ENCODE measurements around the gene ACKR3. TPM values are rescaled to one million over a fixed set of nuclear protein-coding genes. Genes with fewer than 3 reads are reported as not detected.

ACKR3 gene
- polyA plus RNA-seq, 4 donors: 54.6 to 118 (median 65.8) TPM

DNA sequence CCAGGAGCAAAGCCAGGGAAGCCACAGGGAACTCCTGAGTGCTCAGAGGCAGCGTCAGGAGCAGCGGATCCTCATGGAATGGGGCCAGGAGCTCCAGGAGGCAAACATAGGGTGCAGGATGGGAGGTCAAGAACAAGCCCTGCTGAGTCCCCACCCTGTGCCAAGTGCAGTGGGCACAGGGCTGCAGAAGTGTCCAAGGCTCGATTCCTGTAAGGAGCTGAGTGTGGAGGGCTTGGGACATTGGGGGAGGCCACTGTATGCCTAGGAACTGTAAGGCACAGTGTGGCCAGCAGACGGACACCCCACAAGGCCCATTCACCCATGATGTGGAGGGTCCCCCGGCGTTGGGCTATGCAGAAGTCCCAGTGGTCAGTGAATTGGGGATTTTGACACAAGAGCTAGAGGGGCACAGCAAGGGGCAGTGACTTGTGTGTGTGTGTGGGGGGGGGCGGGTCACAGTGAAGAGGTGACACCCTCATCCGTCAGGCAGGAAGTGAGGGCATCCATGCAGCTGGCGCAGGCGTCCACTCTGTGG lies 55.6 kb downstream of the ACKR3 start:
- no peak for DNase-seq (ENCODE audit: low read depth in 4 of 4, low spot score in 3 of 4)

DNA sequence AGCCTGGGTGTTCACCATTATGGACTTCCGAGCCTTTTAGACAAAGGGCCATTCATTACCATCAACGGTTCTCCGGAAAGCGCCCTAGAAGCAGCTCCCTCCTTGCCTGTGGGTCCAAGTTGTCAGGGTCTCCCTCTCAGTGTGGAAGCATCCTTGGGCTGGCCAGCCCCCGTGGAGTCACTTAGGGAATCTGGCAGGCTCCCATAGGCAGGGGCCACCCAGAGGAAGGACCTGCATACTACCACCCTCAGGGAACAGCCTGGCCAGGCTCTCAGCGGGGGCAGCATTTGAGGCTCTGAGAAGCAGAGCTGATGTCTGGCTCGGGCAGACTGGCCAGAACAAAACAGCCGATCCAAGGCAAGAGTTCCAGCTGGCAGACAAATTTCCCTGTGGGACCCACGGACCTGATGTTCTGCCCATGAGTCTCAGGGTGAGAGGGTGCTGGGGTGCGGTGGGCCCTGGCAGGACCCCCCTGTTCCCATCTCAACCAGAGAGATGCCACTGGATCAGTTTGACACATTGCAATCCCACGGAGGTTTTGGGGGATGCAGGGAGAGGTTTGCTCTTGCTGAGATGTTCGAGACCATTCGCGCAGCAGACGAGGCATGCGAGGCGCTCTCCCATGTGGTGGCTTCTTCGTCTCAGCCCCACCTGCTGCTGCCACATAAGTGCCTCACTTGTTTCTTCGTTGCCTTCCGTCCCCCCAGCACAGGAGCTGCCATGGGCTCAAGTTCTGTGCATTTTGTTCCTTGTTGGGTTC lies 56.9 kb downstream of the ACKR3 start:
- DNase-seq (ENCODE audit: low read depth in 4 of 4, low spot score in 3 of 4): no peak

DNA sequence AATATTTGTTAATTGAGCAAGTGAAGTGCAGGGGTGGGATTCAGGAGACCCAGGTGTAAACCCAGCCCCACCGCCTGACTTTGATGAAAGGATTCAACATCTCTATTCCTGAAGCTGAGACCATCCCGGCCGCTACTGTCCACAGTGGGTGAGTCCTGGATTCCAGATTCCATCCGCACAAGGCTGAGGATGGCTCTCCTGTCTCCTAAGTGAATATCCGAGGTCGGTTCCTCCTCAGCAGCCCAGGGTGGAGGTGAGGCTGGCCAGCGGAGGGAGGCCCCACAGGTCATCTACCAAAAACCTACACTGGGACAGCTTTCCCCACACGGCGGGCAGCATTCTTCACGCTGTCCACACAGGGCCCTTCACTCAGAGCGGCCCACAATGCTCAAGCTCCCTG lies 57.6 kb downstream of the ACKR3 start:
- DNase-seq (ENCODE audit: low read depth in 4 of 4, low spot score in 3 of 4): no peak

DNA sequence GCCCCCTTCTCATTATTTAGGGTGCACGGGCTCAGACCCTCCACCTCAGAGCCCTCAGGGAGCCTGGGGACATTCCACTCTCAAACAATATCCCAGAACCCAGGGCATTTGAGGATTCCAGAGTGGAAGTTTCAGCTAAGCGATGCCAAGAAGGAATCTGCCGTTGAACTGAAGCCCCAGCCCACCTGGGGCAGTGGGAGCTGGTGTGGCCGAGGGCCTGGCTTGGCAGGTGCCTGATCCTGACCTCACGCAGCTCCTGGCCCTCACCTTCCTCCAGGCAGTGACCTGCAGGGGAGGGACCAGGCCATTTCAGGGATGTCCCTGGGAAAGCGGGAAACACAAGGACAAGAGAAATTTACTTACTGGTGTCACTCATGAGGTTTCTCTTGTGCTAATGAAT lies 58.2 kb downstream of the ACKR3 start:
- DNase-seq (ENCODE audit: low read depth in 4 of 4, low spot score in 3 of 4): no peak

DNA sequence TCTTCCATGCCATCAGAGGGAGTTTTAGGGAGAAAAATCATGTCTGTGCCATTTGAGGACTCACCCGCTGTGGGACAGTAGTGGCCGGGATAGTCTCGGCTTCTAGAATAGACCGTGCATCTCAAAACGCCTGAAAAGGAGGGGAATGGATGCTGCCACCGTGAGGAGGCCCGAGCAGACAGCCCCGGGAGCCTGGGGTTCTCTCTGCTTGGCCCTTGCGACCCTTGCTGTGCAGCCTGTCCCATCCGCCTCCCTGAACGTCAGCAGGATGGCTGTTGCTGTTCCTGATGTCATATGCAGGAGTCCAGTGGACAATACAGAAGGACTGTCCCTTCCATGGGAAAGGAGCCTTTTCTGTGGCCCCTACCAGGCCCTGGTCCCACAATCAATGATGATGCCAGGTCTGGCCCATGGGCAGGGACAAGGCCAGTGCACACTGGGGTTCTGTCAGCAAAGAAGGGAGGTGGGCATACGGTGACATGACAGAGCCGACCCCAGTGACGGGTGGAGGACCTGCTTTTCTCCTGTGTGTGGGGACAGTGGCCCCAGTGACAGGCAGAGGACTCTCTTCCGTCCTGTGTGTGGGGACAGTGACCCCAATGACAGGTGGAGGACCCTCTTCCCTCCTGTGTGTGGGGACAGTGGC lies 58.8 kb downstream of the ACKR3 start:
- no peak for DNase-seq (ENCODE audit: low read depth in 4 of 4, low spot score in 3 of 4)

DNA sequence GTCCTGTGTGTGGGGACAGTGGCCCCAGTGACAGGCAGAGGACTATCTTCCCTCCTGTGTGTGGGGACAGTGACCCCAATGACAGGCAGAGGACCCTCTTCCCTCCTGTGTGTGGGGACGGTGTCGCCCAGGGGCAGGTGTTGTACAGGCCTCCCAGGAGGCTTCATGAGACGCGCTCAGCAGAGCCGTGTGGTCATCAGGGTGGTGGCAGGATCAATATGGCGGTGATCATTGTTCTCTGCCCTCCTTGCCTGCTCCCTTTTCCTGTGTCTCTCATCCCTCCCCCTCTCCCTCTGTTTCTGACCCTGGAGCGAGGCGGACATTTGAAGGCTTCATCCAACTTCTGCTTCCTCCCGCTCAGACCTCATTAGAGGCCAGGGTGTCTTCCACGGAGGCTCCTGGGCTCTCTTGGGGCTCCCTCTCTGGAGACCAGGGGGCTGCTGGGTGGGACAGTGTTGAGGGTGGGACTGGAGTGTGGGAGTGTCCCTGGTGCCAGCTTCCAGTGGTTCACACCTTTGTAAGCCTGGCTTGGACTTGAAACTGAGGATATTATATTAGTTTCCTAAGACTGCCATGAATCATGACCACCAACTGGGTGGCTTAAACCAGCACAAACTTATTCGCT lies 59.5 kb downstream of the ACKR3 start:
- no peak for DNase-seq (ENCODE audit: low read depth in 4 of 4, low spot score in 3 of 4)

DNA sequence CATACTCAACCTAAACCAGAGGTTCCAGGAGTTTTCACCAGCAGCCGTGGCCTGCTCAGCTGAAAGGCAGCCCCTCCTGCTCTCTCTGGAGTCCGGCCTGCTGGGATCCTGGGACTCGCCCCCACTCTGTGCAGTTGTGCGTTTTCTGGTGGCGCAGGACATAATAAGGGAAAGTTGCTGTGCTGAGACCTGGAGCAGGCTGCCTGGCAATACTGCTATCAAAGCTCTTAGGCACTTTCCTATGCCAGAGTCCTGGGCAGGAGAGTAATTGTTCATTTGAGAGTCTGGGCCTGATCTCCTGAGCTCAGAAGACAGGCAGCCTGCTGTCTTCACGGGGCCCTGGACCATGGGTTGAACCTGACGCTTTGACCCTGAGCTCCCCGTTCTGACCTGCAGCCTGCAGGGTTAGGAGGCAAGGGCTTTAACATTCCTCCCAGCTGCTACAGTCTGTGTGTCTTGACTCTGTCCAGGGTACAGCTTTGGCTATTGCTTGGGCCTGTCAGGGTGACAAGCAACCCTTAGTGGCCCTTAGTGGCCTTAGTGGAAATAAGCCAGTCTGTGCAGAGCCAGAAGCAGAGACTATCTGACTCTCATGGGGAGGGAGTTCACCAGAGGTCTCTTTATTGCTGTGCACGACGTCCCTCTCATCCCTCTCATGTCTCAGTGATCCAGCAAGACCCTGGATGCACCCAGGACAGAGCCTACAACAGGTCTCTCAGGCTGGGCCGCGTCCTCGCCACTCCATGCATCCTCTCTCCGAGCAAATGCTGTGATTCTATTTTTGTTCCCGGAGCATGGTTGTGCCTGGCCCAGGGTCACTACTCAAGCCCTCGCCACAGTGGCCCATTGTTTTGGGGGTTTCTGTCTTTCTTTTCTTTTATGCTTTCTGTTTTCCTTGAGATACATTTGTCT lies 60.6 kb downstream of the ACKR3 start:
- DNase-seq (ENCODE audit: low read depth in 4 of 4, low spot score in 3 of 4): no peak

DNA sequence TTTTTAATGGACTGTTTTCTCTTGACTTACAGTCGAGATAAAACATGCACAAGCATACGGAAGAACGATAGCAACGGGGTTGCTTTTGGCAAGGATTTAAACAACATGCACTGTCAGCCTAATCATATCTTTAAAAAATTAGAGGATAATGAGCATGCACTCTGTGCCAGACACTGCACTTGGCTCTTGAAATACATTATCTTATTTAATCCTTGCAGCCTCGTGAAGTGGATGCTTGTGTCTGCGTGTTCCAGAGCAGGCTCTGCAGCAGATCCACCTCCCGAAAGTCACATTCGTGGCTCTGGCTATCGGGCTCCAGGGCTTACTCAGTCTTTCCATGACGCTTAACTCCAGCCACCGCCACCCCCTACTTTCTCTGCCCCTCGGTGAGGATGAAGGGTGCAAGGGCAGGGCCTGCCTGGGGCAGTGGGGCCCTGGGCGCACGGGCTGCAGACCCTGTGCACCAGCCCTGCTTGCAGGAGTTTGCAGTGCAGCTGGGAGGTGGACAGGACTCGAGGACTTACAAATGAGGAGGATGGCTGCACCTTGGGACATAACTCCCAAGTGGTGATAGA lies 61.7 kb downstream of the ACKR3 start:
- DNase-seq (ENCODE audit: low read depth in 4 of 4, low spot score in 3 of 4): no peak

DNA sequence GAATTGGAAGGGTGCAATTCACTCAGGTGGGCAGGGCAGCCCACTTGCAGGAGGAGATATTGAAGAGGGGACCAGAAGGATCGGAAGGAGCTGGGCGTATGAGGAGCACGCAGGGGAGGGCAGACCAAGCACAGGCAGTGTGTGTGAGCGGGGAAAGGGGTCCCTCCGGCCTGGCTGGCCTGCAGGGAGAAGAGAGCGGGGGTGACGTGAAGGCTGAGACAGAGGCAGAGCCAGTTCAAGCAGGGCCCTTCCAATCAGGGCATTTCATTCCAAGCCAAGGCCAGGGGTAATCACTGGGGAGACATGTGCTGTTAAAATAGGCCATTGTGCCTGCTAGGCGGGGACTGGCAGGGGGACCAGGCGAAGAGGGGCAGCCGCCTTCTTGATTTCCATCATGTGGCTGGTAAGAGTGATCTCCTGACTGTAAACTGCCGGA lies 62.2 kb downstream of the ACKR3 start:
- no peak for DNase-seq (ENCODE audit: low read depth in 4 of 4, low spot score in 3 of 4)

Measured in left renal pelvis (tissue), 4 donors.